ENCODE data around the gene ITGAX. TPM values are rescaled to one million over a fixed set of nuclear protein-coding genes. Genes with fewer than 3 reads are reported as not detected.

The ITGAX gene
- total RNA-seq, 4 donors from 2014 or later, result 0.22 to 0.91 (median 0.56) TPM

- intact Hi-C loops (cut with DNase I; ENCODE audit: low total_unique reads) (no loop called here), in situ Hi-C loops (cut with MboI; ENCODE audit: low sequenced_read_pairs in 4 of 4) (no loop called here)
- no peaks in the 10 kb centered on the region for H3K4me1 ChIP-seq
- H3K27ac ChIP-seq, result no peak overlapping the region
- no peak overlapping the region for H3K4me3 ChIP-seq
- peaks cover 13 to 21% (median 14%) of the 10 kb centered on the region in 3 donors for H3K27me3 ChIP-seq
- H3K36me3 ChIP-seq, result no peaks in the 10 kb centered on the region
- no peak for DNase-seq
- H3K9me3 ChIP-seq, result peaks cover 0 to 4% (median 0%) of the 10 kb centered on the region in 3 donors
- TF ChIP-seq CTCF (IDR thresholded peaks at IDR 0.05 in 4 of 5, conservative IDR thresholded peaks at IDR 0.05 in 1 of 5), result no peak
- TF ChIP-seq POLR2A (IDR thresholded peaks at IDR 0.05), result no peak
- no peak for ATAC-seq
Observed at GRCh38 chr16:31325171-31325570, 29.8 kb upstream of the ITGAX start.

GRCh38 chr16:31327646-31328225 lies 27.2 kb upstream of the ITGAX start:
- no peaks in the 10 kb centered on the region for H3K36me3 ChIP-seq
- intact Hi-C loops (cut with DNase I; ENCODE audit: low total_unique reads), result no loop called here
- peaks cover 0 to 7% of the 10 kb centered on the region in 2 donors for H3K4me1 ChIP-seq
- H3K4me3 ChIP-seq, result no peak overlapping the region
- ATAC-seq (no peak), DNase-seq (no peak)
- H3K9me3 ChIP-seq, result peaks cover 0 to 2% (median 0%) of the 10 kb centered on the region in 3 donors
- in situ Hi-C loops (cut with MboI; ENCODE audit: low sequenced_read_pairs in 4 of 4), result no loop called here
- TF ChIP-seq POLR2A (IDR thresholded peaks at IDR 0.05) (no peak), CTCF (IDR thresholded peaks at IDR 0.05 in 4 of 5, conservative IDR thresholded peaks at IDR 0.05 in 1 of 5) (no peak)
- no peak overlapping the region for H3K27ac ChIP-seq
- peaks cover 35 to 44% (median 39%) of the 10 kb centered on the region in 3 donors for H3K27me3 ChIP-seq

GRCh38 chr16:31328322-31329052 lies 26.5 kb upstream of the ITGAX start:
- intact Hi-C loops (cut with DNase I; ENCODE audit: low total_unique reads) (no loop called here), in situ Hi-C loops (cut with MboI; ENCODE audit: low sequenced_read_pairs in 4 of 4) (no loop called here)
- Histone ChIP-seq H3K4me3 (no peak overlapping the region), H3K9me3 (no peaks in the 10 kb centered on the region), H3K36me3 (no peaks in the 10 kb centered on the region), H3K4me1 (peaks cover 0 to 7% of the 10 kb centered on the region in 2 donors), H3K27me3 (peaks cover 35 to 44% (median 44%) of the 10 kb centered on the region in 3 donors), H3K27ac (no peak overlapping the region)
- no peak for ATAC-seq
- TF ChIP-seq CTCF (IDR thresholded peaks at IDR 0.05 in 4 of 5, conservative IDR thresholded peaks at IDR 0.05 in 1 of 5), result no peak
- no peak for DNase-seq

- Histone ChIP-seq H3K4me3 (no peak overlapping the region), H3K36me3 (no peaks in the 10 kb centered on the region), H3K27me3 (peaks cover 35 to 46% (median 44%) of the 10 kb centered on the region in 3 donors), H3K27ac (no peak overlapping the region), H3K4me1 (peaks cover 0 to 7% of the 10 kb centered on the region in 2 donors), H3K9me3 (no peaks in the 10 kb centered on the region)
- intact Hi-C loops (cut with DNase I; ENCODE audit: low total_unique reads), result no loop called here
- in situ Hi-C loops (cut with MboI; ENCODE audit: low sequenced_read_pairs in 4 of 4), result no loop called here
- DNase-seq (no peak), ATAC-seq (no peak)
- TF ChIP-seq POLR2A (IDR thresholded peaks at IDR 0.05), result no peak
- no peak for TF ChIP-seq CTCF (IDR thresholded peaks at IDR 0.05 in 4 of 5, conservative IDR thresholded peaks at IDR 0.05 in 1 of 5)
Observed at GRCh38 chr16:31329671-31330552, 25.1 kb upstream of the ITGAX start.

Measured in gastrocnemius medialis (tissue), 4 donors.